ENCODE measurements around the gene FCMR. TPM values are rescaled to one million over a fixed set of nuclear protein-coding genes. Genes with fewer than 3 reads are reported as not detected.

Gene FCMR
- total RNA-seq, 4 donors from 2014 or later = 0.88 to 4.2 (median 1.00) TPM; not detected in 1

DNA sequence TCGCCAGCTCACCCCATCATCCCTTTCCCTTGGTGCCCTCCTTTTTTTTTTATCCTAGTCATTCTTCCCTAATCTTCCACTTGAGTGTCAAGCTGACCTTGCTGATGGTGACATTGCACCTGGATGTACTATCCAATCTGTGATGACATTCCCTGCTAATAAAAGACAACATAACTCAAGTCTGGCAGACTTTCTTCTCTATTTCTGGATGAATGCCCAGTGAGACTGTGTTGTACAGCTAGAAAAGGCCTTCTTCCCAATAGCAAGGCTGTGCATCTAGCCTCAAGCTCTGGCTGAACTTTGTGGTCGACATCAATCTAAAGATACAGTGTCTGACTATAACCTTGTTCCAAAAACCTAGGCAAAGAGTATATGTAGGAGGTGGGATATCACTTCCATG, 18.1 kb downstream of the FCMR start:
- 56 to 59% methylated on average over 2 of the region's 2 CpGs for WGBS, 2 donors
- peaks cover 0 to 3% (median 0%) of the 10 kb centered on the region in 3 donors for H3K4me1 ChIP-seq
- H3K27me3 ChIP-seq = peaks cover 0 to 29% (median 0%) of the 10 kb centered on the region in 4 donors
- DNase-seq = no peak
- H3K36me3 ChIP-seq = no peaks in the 10 kb centered on the region
- TF ChIP-seq, protein P1, sequence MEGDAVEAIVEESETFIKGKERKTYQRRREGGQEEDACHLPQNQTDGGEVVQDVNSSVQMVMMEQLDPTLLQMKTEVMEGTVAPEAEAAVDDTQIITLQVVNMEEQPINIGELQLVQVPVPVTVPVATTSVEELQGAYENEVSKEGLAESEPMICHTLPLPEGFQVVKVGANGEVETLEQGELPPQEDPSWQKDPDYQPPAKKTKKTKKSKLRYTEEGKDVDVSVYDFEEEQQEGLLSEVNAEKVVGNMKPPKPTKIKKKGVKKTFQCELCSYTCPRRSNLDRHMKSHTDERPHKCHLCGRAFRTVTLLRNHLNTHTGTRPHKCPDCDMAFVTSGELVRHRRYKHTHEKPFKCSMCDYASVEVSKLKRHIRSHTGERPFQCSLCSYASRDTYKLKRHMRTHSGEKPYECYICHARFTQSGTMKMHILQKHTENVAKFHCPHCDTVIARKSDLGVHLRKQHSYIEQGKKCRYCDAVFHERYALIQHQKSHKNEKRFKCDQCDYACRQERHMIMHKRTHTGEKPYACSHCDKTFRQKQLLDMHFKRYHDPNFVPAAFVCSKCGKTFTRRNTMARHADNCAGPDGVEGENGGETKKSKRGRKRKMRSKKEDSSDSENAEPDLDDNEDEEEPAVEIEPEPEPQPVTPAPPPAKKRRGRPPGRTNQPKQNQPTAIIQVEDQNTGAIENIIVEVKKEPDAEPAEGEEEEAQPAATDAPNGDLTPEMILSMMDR (IDR thresholded peaks at IDR 0.05) = no peak
- TF ChIP-seq POLR2A (IDR thresholded peaks at IDR 0.05) = no peak
- H3K27ac ChIP-seq = no peak overlapping the region
- no peaks in the 10 kb centered on the region for H3K9me3 ChIP-seq
- intact Hi-C loops (cut with DNase I) = no loop called here
- no peak overlapping the region for H3K4me3 ChIP-seq

DNA sequence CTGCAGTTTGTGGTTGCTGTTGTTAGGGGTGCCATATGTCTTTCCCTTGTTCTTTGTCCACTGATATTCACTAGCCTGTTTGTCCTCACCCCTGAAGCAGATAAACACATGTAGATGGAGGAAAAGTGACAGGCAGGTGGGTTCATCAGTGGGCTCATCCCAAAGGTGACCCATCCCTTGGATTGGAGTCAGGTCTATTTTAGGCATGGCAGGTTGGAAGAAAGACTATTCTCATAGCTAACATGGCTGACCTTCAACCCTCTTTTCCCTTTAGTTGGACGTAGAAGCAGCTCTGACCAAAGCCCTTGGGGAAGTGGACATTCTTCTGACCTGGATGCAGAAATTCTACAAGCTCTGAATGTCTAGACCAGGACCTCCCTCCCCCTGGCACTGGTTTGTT, 19.0 kb downstream of the FCMR start:
- no peaks in the 10 kb centered on the region for H3K9me3 ChIP-seq
- peaks cover 0 to 21% (median 0%) of the 10 kb centered on the region in 4 donors for H3K27me3 ChIP-seq
- H3K4me3 ChIP-seq = no peak overlapping the region
- TF ChIP-seq POLR2A (IDR thresholded peaks at IDR 0.05) = no peak
- TF ChIP-seq, protein P1 (IDR thresholded peaks at IDR 0.05) = no peak
- no peaks in the 10 kb centered on the region for H3K36me3 ChIP-seq
- H3K27ac ChIP-seq = no peak overlapping the region
- no peak for DNase-seq
- 67 to 89% methylated on average over 1 of the region's 1 CpG for WGBS, 2 donors
- intact Hi-C loops (cut with DNase I) = no loop called here
- no peaks in the 10 kb centered on the region for H3K4me1 ChIP-seq

DNA sequence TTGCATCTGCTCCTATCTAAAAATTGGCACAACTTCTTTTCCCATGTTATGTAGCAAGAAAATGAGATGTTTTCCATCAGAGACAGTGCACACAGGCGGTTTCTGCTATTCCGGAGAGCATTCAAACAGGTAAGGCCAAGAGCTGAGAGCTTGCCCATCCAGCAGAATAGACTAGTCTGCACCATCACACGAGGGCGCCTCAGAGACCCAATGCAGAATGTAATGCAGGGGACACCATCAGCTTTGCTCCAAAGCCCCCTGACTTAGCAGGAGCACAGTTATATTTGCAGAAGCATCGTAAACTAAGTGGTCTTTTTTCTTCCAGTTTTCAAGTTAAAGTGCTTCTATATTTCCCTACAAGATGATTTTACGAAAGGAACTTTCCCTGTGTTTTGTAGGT, 19.8 kb downstream of the FCMR start:
- no peak for DNase-seq
- Histone ChIP-seq H3K9me3 (no peaks in the 10 kb centered on the region), H3K27ac (no peak overlapping the region), H3K36me3 (no peaks in the 10 kb centered on the region), H3K4me3 (no peak overlapping the region), H3K4me1 (peaks cover 0 to 2% (median 0%) of the 10 kb centered on the region in 3 donors), H3K27me3 (peaks cover 0 to 21% (median 0%) of the 10 kb centered on the region in 4 donors)
- intact Hi-C loops (cut with DNase I) = no loop called here
- TF ChIP-seq, protein P1 (IDR thresholded peaks at IDR 0.05) = no peak
- no peak for TF ChIP-seq POLR2A (IDR thresholded peaks at IDR 0.05)
- WGBS, 2 donors = 83 to 86% methylated on average over 6 of the region's 6 CpGs

DNA sequence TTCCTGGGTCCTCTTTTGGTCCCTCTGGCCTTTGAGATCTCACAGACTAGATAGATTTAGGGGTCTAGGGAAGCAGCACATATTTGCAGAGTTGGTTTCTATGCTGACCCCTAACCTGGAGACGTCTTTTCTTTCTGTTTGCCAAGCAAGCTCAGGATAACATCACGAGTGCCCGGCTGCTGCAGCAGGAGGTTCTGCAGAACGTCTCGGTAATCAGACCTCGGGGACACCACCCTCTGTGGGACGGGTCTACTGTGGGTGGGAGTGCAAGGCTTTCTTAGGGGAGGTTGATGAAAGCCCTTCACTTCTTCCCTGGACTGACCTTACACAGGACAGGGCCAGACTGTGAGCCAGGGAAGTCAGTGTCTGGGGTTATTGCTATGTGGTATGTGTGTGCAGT, 21.6 kb downstream of the FCMR start:
- WGBS, 2 donors = 80 to 96% methylated on average over 1 to 4 of the region's 7 CpGs
- no peak for DNase-seq
- TF ChIP-seq, protein P1 (IDR thresholded peaks at IDR 0.05) = no peak
- TF ChIP-seq POLR2A (IDR thresholded peaks at IDR 0.05) = no peak
- peaks cover 5 to 15% (median 10%) of the 10 kb centered on the region in 3 donors for H3K4me1 ChIP-seq
- no peaks in the 10 kb centered on the region for H3K9me3 ChIP-seq
- no peak overlapping the region for H3K27ac ChIP-seq
- H3K36me3 ChIP-seq = no peaks in the 10 kb centered on the region
- H3K4me3 ChIP-seq = no peak overlapping the region
- intact Hi-C loops (cut with DNase I) = no loop called here
- peaks cover 0 to 21% (median 0%) of the 10 kb centered on the region in 4 donors for H3K27me3 ChIP-seq

DNA sequence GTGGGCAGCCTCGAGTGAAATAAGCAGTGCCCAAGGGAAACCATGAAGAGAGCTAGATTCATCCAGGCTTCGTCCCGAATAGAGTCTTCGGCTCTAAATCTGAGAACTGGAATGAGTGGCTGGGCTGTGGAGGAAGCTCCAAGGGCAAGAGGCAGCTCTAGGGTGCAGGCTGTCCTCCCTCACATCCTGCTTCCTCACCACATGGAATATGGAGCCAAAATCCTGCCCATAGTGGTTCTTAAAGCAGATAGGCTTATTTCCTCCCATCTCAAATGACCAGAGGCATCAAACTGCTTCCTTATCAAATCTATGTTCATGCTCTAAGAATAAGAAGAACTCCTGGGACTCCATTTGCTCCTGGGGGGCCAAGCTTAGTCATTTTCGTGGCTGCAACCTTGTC, 22.0 kb downstream of the FCMR start:
- peaks cover 5 to 15% (median 10%) of the 10 kb centered on the region in 3 donors for H3K4me1 ChIP-seq
- H3K27me3 ChIP-seq = peaks cover 0 to 21% (median 0%) of the 10 kb centered on the region in 4 donors
- intact Hi-C loops (cut with DNase I) = no loop called here
- 65 to 71% methylated on average over 5 of the region's 5 CpGs for WGBS, 2 donors
- H3K36me3 ChIP-seq = no peaks in the 10 kb centered on the region
- H3K9me3 ChIP-seq = no peaks in the 10 kb centered on the region
- no peak for DNase-seq
- H3K4me3 ChIP-seq = no peak overlapping the region
- no peak overlapping the region for H3K27ac ChIP-seq
- TF ChIP-seq POLR2A (IDR thresholded peaks at IDR 0.05) = no peak
- TF ChIP-seq, protein P1 (IDR thresholded peaks at IDR 0.05) = no peak
